ENCODE measurements around the gene CHCHD3. TPM values are rescaled to one million over a fixed set of nuclear protein-coding genes. Genes with fewer than 3 reads are reported as not detected.

The CHCHD3 gene
- polyA plus RNA-seq, 2 of the 4 experiments (the other 2 are of a cell fraction), result 96.7 to 139 TPM

DNA sequence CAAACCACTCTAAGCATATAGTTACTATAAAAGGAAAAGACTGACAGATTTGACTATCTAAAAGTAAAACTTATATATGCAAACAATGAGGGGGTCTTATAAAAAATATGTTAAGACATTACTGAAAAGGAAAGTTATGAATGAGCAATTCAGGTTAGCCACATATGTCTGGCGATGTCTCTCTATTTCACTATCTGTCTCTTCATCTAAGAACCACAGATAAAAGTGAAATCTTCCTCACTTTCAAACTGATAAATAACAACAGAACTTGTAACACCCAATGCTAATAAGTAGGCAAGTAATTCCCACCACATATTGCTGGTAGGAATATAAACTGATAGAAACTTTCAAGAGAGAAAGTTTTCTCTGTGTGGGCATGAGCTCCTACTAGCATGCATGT, 138.2 kb downstream of the CHCHD3 start:
- ChIA-PET POLR2A (no interaction called here), CTCF (no interaction called here)
- Histone ChIP-seq H3K4me2 (no peak overlapping the region), H3K4me3 (no peak overlapping the region), H3K9me3 (no peaks in the 10 kb centered on the region), H3K4me1 (no peaks in the 10 kb centered on the region), H3K27ac (no peak overlapping the region)
- FAIRE-seq (no peak), DNase-seq (ENCODE audit: low read depth in 1 of 2, low spot score in 1 of 2) (no peak), ATAC-seq (no peak)
- WGBS (ENCODE audit: missing lambda C conversion rate), result 87% methylated on average over 1 of the region's 1 CpG
- no peak for TF ChIP-seq JUNB (IDR thresholded peaks at IDR 0.05)
- TF ChIP-seq SREBF2 (IDR thresholded peaks at IDR 0.05), result no peak
- TF ChIP-seq FOXS1 (CRISPR knock-in tag; IDR thresholded peaks at IDR 0.05), result no peak
- TF ChIP-seq HOXB13 (CRISPR knock-in tag; IDR thresholded peaks at IDR 0.05; ENCODE audit: low read depth), result no peak
- TF ChIP-seq EHF (CRISPR knock-in tag; IDR thresholded peaks at IDR 0.05), result no peak
- TF ChIP-seq MAZ (IDR thresholded peaks at IDR 0.05; ENCODE audit: borderline replicate concordance, low read depth, low read length), result no peak
- no peak for TF ChIP-seq FOSL2 (IDR thresholded peaks at IDR 0.05)
- TF ChIP-seq FOSL2 (CRISPR knock-in tag; IDR thresholded peaks at IDR 0.05), result no peak
- TF ChIP-seq CHD4 (IDR thresholded peaks at IDR 0.05; ENCODE audit: borderline replicate concordance), result no peak
- TF ChIP-seq, protein P1, sequence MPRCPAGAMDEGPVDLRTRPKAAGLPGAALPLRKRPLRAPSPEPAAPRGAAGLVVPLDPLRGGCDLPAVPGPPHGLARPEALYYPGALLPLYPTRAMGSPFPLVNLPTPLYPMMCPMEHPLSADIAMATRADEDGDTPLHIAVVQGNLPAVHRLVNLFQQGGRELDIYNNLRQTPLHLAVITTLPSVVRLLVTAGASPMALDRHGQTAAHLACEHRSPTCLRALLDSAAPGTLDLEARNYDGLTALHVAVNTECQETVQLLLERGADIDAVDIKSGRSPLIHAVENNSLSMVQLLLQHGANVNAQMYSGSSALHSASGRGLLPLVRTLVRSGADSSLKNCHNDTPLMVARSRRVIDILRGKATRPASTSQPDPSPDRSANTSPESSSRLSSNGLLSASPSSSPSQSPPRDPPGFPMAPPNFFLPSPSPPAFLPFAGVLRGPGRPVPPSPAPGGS (IDR thresholded peaks at IDR 0.05), result no peak
- no peak for TF ChIP-seq MAFK (IDR thresholded peaks at IDR 0.05; ENCODE audit: partially characterized antibody)
- TF ChIP-seq, protein P2, sequence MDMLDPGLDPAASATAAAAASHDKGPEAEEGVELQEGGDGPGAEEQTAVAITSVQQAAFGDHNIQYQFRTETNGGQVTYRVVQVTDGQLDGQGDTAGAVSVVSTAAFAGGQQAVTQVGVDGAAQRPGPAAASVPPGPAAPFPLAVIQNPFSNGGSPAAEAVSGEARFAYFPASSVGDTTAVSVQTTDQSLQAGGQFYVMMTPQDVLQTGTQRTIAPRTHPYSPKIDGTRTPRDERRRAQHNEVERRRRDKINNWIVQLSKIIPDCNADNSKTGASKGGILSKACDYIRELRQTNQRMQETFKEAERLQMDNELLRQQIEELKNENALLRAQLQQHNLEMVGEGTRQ (IDR thresholded peaks at IDR 0.05), result no peak
- no peak for TF ChIP-seq HOXB5 (CRISPR knock-in tag; IDR thresholded peaks at IDR 0.05)
- TF ChIP-seq, protein P3, sequence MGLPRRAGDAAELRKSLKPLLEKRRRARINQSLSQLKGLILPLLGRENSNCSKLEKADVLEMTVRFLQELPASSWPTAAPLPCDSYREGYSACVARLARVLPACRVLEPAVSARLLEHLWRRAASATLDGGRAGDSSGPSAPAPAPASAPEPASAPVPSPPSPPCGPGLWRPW (IDR thresholded peaks at IDR 0.05), result no peak
- TF ChIP-seq NR3C1 (IDR thresholded peaks at IDR 0.05), result no peak
- no peak for TF ChIP-seq HOXA7 (CRISPR knock-in tag; IDR thresholded peaks at IDR 0.05)

DNA sequence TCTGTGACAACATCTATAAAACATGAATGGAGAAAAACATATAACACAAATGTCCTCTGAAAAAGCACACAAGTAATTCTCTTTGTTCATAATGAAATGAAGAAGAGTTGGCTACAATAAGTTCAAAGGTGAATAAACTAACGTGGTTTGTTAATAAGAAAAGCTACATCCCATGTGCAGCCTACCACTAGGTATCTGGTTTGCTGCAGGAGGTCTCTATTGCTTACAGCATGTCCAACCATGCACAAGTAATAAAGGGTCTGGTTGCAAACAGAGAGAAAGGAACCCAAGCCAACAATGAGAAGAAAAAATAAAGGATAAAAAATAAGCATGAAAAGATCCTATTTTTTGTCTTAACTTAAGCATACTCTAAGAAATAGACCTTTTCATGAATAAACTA, 139.2 kb downstream of the CHCHD3 start:
- no peak for DNase-seq (ENCODE audit: low read depth in 1 of 2, low spot score in 1 of 2)
- Histone ChIP-seq H3K9me3 (no peaks in the 10 kb centered on the region), H3K4me3 (no peak overlapping the region), H3K4me2 (no peak overlapping the region), H3K27ac (no peak overlapping the region), H3K4me1 (no peaks in the 10 kb centered on the region)
- POLR2A ChIA-PET, result no interaction called here
- WGBS (ENCODE audit: missing lambda C conversion rate), result 77% methylated on average over 1 of the region's 1 CpG
- CTCF ChIA-PET, result interaction anchor here (1.2 kb wide), 1 partner anchor 13 kb away, joined by 3 read pairs; no protein-coding TSS in a partner anchor
- FAIRE-seq, result no peak
- ATAC-seq, result no peak
- TF ChIP-seq CHD2 (IDR thresholded peaks at IDR 0.05; ENCODE audit: low read length, partially characterized antibody), result no peak
- TF ChIP-seq HDAC2 (IDR thresholded peaks at IDR 0.05), result no peak
- TF ChIP-seq NR3C1 (IDR thresholded peaks at IDR 0.05), result no peak
- TF ChIP-seq, protein P4, sequence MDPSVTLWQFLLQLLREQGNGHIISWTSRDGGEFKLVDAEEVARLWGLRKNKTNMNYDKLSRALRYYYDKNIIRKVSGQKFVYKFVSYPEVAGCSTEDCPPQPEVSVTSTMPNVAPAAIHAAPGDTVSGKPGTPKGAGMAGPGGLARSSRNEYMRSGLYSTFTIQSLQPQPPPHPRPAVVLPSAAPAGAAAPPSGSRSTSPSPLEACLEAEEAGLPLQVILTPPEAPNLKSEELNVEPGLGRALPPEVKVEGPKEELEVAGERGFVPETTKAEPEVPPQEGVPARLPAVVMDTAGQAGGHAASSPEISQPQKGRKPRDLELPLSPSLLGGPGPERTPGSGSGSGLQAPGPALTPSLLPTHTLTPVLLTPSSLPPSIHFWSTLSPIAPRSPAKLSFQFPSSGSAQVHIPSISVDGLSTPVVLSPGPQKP (IDR thresholded peaks at IDR 0.05; ENCODE audit: low read depth, low read length), result no peak
- TF ChIP-seq HOXA7 (CRISPR knock-in tag; IDR thresholded peaks at IDR 0.05), result no peak
- TF ChIP-seq, protein P3 (IDR thresholded peaks at IDR 0.05), result no peak
- no peak for TF ChIP-seq JUN (IDR thresholded peaks at IDR 0.05)
- TF ChIP-seq, protein P5, sequence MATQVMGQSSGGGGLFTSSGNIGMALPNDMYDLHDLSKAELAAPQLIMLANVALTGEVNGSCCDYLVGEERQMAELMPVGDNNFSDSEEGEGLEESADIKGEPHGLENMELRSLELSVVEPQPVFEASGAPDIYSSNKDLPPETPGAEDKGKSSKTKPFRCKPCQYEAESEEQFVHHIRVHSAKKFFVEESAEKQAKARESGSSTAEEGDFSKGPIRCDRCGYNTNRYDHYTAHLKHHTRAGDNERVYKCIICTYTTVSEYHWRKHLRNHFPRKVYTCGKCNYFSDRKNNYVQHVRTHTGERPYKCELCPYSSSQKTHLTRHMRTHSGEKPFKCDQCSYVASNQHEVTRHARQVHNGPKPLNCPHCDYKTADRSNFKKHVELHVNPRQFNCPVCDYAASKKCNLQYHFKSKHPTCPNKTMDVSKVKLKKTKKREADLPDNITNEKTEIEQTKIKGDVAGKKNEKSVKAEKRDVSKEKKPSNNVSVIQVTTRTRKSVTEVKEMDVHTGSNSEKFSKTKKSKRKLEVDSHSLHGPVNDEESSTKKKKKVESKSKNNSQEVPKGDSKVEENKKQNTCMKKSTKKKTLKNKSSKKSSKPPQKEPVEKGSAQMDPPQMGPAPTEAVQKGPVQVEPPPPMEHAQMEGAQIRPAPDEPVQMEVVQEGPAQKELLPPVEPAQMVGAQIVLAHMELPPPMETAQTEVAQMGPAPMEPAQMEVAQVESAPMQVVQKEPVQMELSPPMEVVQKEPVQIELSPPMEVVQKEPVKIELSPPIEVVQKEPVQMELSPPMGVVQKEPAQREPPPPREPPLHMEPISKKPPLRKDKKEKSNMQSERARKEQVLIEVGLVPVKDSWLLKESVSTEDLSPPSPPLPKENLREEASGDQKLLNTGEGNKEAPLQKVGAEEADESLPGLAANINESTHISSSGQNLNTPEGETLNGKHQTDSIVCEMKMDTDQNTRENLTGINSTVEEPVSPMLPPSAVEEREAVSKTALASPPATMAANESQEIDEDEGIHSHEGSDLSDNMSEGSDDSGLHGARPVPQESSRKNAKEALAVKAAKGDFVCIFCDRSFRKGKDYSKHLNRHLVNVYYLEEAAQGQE (IDR thresholded peaks at IDR 0.05), result no peak
- no peak for TF ChIP-seq KDM5A (IDR thresholded peaks at IDR 0.05)
- TF ChIP-seq, protein P1 (IDR thresholded peaks at IDR 0.05), result no peak
- TF ChIP-seq TFCP2L1 (CRISPR knock-in tag; IDR thresholded peaks at IDR 0.05), result no peak
- no peak for TF ChIP-seq RNF2 (IDR thresholded peaks at IDR 0.05; ENCODE audit: borderline replicate concordance, low read depth)
- no peak for TF ChIP-seq HEYL (CRISPR knock-in tag; IDR thresholded peaks at IDR 0.05)
- TF ChIP-seq, protein P6, sequence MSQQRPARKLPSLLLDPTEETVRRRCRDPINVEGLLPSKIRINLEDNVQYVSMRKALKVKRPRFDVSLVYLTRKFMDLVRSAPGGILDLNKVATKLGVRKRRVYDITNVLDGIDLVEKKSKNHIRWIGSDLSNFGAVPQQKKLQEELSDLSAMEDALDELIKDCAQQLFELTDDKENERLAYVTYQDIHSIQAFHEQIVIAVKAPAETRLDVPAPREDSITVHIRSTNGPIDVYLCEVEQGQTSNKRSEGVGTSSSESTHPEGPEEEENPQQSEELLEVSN (IDR thresholded peaks at IDR 0.05; ENCODE audit: borderline replicate concordance, low read depth), result no peak
- no peak for TF ChIP-seq ESRRA (IDR thresholded peaks at IDR 0.05; ENCODE audit: borderline replicate concordance, low read length)
- TF ChIP-seq RARB (CRISPR knock-in tag; IDR thresholded peaks at IDR 0.05), result no peak
- TF ChIP-seq FOXS1 (CRISPR knock-in tag; IDR thresholded peaks at IDR 0.05), result no peak
